OCI-LY1 (cell line): ENCODE data around the gene FURIN.
"Not testable (repeated sequence)": the region's sequence is repeated elsewhere in the genome, so short reads cannot be mapped to it uniquely, and the experiment has no call there.

ENCODE experiments used
- H2AFZ ChIP-seq: fragments of 200-600 bp; sonication (generic), shearing (Covaris generic); 2 replicates; pipeline ENCODE4 v1.6.0; 2014; ENCODE audit warnings: antibody characterized with exemption, mild to moderate bottlenecking, low read length
- H3F3A ChIP-seq: fragments of 200-600 bp; sonication (generic), shearing (Covaris generic); 2 replicates; pipeline ENCODE4 v1.6.0; 2014; ENCODE audit warnings: mild to moderate bottlenecking, antibody characterized with exemption, low read length, moderate library complexity; ENCODE audit not compliant: insufficient read depth
- H3K27ac ChIP-seq: fragments of 200-600 bp; sonication (generic); 2 replicates; pipeline ENCODE4 v1.5.1; 2014; ENCODE audit warnings: low read length, mixed run types, mild to moderate bottlenecking, low read depth; ENCODE audit not compliant: poor library complexity, severe bottlenecking
- H3K27me3 ChIP-seq: fragments of 200-600 bp; sonication (generic); 2 replicates; pipeline ENCODE4 v1.6.0; 2014; ENCODE audit warnings: antibody characterized with exemption, mild to moderate bottlenecking, low read length, moderate library complexity; ENCODE audit not compliant: insufficient read depth
- H3K36me3 ChIP-seq: fragments of 200-600 bp; sonication (generic); 2 replicates; pipeline ENCODE4 v1.6.1; 2014; ENCODE audit warnings: mild to moderate bottlenecking, antibody characterized with exemption, low read length, moderate library complexity, mixed read lengths; ENCODE audit not compliant: insufficient read depth
- H3K4me1 ChIP-seq: fragments of 200-600 bp; sonication (generic); 2 replicates; pipeline ENCODE4 v1.5.1; 2014; ENCODE audit warnings: mild to moderate bottlenecking, low read length, moderate library complexity; ENCODE audit not compliant: insufficient read depth, severe bottlenecking
- H3K4me2 ChIP-seq: fragments of 200-600 bp; sonication (generic), shearing (Covaris generic); 2 replicates; pipeline ENCODE4 v1.6.1; 2014; ENCODE audit warnings: low read length
- H3K4me3 ChIP-seq: fragments of 200-600 bp; sonication (generic); 2 replicates; pipeline ENCODE4 v1.5.1; 2014; ENCODE audit warnings: low read length, low read depth, mild to moderate bottlenecking, mixed read lengths; ENCODE audit not compliant: poor library complexity, severe bottlenecking
- H3K79me2 ChIP-seq: fragments of 200-600 bp; shearing (Covaris generic); 2 replicates; pipeline ENCODE4 v1.6.1; 2016; ENCODE audit warnings: mixed run types, low read length, mixed read lengths; ENCODE audit not compliant: insufficient read depth
- H3K9ac ChIP-seq: fragments of 200-600 bp; sonication (generic), shearing (Covaris generic); 2 replicates; pipeline ENCODE4 v1.6.1; 2014; ENCODE audit warnings: mild to moderate bottlenecking, low read length, mixed read lengths
- H3K9me2 ChIP-seq: fragments of 200-600 bp; sonication (generic), shearing (Covaris generic); 2 replicates; pipeline ENCODE4 v1.6.1; 2014; ENCODE audit warnings: low read depth, mild to moderate bottlenecking, low read length, mixed read lengths
- H3K9me3 ChIP-seq: fragments of 200-600 bp; shearing (Covaris generic); 2 replicates; pipeline ENCODE4 v1.6.1; 2014; ENCODE audit warnings: low read length, mixed read lengths
- H4K20me1 ChIP-seq: fragments of 200-600 bp; sonication (generic), shearing (Covaris generic); 2 replicates; pipeline ENCODE4 v1.6.0; 2016; ENCODE audit warnings: mild to moderate bottlenecking, low read length; ENCODE audit not compliant: insufficient read depth
- CTCF ChIP-seq: fragments of 200-600 bp; sonication (generic), shearing (Covaris generic); IDR thresholded peaks from 2 replicates; pipeline ENCODE4 v1.5.1; 2017; ENCODE audit warnings: mild to moderate bottlenecking, antibody characterized with exemption, low read length, moderate library complexity, mixed read lengths
- EZH2 ChIP-seq: fragments of 200-600 bp; sonication (generic), shearing (Covaris generic); IDR thresholded peaks from 2 replicates; pipeline ENCODE4 v1.8.0; 2017; ENCODE audit warnings: borderline replicate concordance, mixed run types, mild to moderate bottlenecking, antibody characterized with exemption, low read length, moderate library complexity, mixed read lengths

Gene FURIN

GRCh38 chr15:90844696-90845095, 23.7 kb upstream of the FURIN start:
- Histone ChIP-seq H3K9ac (no peak overlapping the region), H3K27me3 (no peaks in the 10 kb centered on the region), H4K20me1 (no peaks in the 10 kb centered on the region), H3K9me2 (no peaks in the 10 kb centered on the region), H3K9me3 (no peaks in the 10 kb centered on the region), H2AFZ (no peak overlapping the region), H3F3A (no peaks in the 10 kb centered on the region), H3K36me3 (no peaks in the 10 kb centered on the region), H3K4me2 (no peak overlapping the region), H3K4me3 (no peak overlapping the region), H3K27ac (no peak overlapping the region), H3K79me2 (no peaks in the 10 kb centered on the region), H3K4me1 (peaks cover 5% of the 10 kb centered on the region)
- TF ChIP-seq EZH2 = no peak
- no peak for TF ChIP-seq CTCF

GRCh38 chr15:90845201-90845949, 23.0 kb upstream of the FURIN start:
- Histone ChIP-seq H3K27ac (no peak overlapping the region), H3K79me2 (no peaks in the 10 kb centered on the region), H3K36me3 (no peaks in the 10 kb centered on the region), H3K9me3 (no peaks in the 10 kb centered on the region), H3K9ac (no peak overlapping the region), H3F3A (no peaks in the 10 kb centered on the region), H2AFZ (no peak overlapping the region), H3K9me2 (no peaks in the 10 kb centered on the region), H3K4me1 (no peaks in the 10 kb centered on the region), H3K27me3 (no peaks in the 10 kb centered on the region), H4K20me1 (no peaks in the 10 kb centered on the region), H3K4me3 (no peak overlapping the region), H3K4me2 (no peak overlapping the region)
- TF ChIP-seq EZH2 = no peak
- TF ChIP-seq CTCF = no peak

- H3K79me2 ChIP-seq, H3K4me2 ChIP-seq, H3F3A ChIP-seq, H3K27ac ChIP-seq, H3K9me3 ChIP-seq, H3K27me3 ChIP-seq, H2AFZ ChIP-seq, H4K20me1 ChIP-seq, H3K4me3 ChIP-seq, H3K9me2 ChIP-seq, H3K9ac ChIP-seq, H3K36me3 ChIP-seq: not testable (repeated sequence)
- H3K4me1 ChIP-seq = peaks cover 10% of the 10 kb centered on the region
Observed at GRCh38 chr15:90849424-90849823, 19.0 kb upstream of the FURIN start.

GRCh38 chr15:90851114-90851513, 17.3 kb upstream of the FURIN start:
- Histone ChIP-seq H4K20me1 (no peaks in the 10 kb centered on the region), H2AFZ (no peak overlapping the region), H3K4me2 (no peak overlapping the region), H3K27ac (no peak overlapping the region), H3K79me2 (no peaks in the 10 kb centered on the region), H3K9me2 (no peaks in the 10 kb centered on the region), H3K36me3 (no peaks in the 10 kb centered on the region), H3K4me1 (peaks cover 10% of the 10 kb centered on the region), H3F3A (no peaks in the 10 kb centered on the region), H3K4me3 (no peak overlapping the region), H3K27me3 (no peaks in the 10 kb centered on the region; the same call in 1 of the 2 replicates), H3K9ac (no peak overlapping the region), H3K9me3 (no peaks in the 10 kb centered on the region)
- TF ChIP-seq CTCF = no peak
- TF ChIP-seq EZH2 = no peak
